Testis (tissue), 2 donors: ENCODE data around the gene NAT14.

Source experiments
- POLR2A ChIP-seq: fragments of 450-650 bp; IDR thresholded peaks from one replicate; pipeline ENCODE4 v1.6.1; 2017; ENCODE audit warnings: antibody characterized with exemption, mild to moderate bottlenecking, moderate library complexity
- TF ChIP-seq, protein P1 (sequence below), 3 experiments: fragments of 450-650 bp in 2 of 3; fragments of 200-600 bp in 1 of 3; sonication (generic) in 1 of 3; IDR thresholded peaks; one replicate each; pipeline ENCODE4 v1.5.1; 2016 to 2019; ENCODE audit warnings: antibody characterized with exemption in 3 of 3, mild to moderate bottlenecking in 2 of 3, moderate library complexity in 1 of 3

DNA sequence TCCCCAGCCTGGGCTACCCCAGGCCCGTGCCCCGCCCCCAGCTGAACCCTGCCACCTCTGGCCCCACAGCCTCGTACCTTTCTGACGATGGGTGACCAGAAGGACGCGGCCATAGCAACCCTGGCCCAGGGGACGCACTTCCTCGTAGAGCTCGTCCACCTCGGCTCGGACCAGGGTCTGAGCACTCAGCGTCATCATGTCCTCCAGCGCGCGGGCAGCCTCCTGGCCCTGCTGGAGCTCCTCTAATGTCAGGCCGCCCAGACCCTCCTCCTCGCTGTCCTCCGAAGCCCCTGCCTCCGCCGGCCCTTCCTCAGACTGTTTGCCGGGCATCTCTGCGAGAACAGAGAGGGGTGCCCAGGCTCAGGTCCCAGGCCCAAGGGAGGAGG, 51.0 kb downstream of the NAT14 start:
- TF ChIP-seq, protein P1, sequence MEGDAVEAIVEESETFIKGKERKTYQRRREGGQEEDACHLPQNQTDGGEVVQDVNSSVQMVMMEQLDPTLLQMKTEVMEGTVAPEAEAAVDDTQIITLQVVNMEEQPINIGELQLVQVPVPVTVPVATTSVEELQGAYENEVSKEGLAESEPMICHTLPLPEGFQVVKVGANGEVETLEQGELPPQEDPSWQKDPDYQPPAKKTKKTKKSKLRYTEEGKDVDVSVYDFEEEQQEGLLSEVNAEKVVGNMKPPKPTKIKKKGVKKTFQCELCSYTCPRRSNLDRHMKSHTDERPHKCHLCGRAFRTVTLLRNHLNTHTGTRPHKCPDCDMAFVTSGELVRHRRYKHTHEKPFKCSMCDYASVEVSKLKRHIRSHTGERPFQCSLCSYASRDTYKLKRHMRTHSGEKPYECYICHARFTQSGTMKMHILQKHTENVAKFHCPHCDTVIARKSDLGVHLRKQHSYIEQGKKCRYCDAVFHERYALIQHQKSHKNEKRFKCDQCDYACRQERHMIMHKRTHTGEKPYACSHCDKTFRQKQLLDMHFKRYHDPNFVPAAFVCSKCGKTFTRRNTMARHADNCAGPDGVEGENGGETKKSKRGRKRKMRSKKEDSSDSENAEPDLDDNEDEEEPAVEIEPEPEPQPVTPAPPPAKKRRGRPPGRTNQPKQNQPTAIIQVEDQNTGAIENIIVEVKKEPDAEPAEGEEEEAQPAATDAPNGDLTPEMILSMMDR (IDR thresholded peaks at IDR 0.05): no peak
- TF ChIP-seq POLR2A: no peak
